PC-3 (cell line): Measurements from ENCODE around the gene SH3RF3.

Source experiments
- EZH2 ChIP-seq: fragments of 300-600 bp; sonication (generic); IDR thresholded peaks from one replicate; pipeline ENCODE4 v1.6.1; 2017; ENCODE audit warnings: antibody characterized with exemption, mild to moderate bottlenecking, low read length; ENCODE audit not compliant: unreplicated experiment
- EZH2phosphoT487 ChIP-seq: fragments of 300-600 bp; sonication (generic); IDR thresholded peaks from 2 replicates; pipeline ENCODE4 v1.6.1; 2018; ENCODE audit warnings: mild to moderate bottlenecking, antibody characterized with exemption, low read length, borderline replicate concordance
- TF ChIP-seq, protein P1 (sequence below): fragments of 300-600 bp; sonication (generic); conservative IDR thresholded peaks from 2 replicates; pipeline ENCODE4 v1.5.1; 2017; ENCODE audit warnings: antibody characterized with exemption, low read depth, mild to moderate bottlenecking, low read length

DNA sequence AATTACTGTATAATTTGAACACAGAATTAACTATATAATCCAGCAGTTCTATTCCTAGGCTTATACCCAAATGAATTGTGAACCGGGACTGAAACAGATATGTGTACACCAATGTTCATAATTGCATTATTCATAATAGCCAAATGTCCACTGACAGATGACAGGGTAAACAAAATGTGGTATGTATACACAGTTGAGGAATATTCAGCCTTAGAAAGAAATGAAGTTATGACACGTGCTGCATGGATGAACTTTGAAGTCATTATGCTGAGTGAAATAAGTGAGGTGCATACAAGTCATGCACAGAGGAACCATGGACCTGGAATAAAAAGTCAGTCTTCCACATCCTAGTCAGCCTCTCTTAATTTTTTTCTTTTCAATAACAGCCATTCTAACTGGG, 91.9 kb downstream of the SH3RF3 start:
- TF ChIP-seq, protein P1, sequence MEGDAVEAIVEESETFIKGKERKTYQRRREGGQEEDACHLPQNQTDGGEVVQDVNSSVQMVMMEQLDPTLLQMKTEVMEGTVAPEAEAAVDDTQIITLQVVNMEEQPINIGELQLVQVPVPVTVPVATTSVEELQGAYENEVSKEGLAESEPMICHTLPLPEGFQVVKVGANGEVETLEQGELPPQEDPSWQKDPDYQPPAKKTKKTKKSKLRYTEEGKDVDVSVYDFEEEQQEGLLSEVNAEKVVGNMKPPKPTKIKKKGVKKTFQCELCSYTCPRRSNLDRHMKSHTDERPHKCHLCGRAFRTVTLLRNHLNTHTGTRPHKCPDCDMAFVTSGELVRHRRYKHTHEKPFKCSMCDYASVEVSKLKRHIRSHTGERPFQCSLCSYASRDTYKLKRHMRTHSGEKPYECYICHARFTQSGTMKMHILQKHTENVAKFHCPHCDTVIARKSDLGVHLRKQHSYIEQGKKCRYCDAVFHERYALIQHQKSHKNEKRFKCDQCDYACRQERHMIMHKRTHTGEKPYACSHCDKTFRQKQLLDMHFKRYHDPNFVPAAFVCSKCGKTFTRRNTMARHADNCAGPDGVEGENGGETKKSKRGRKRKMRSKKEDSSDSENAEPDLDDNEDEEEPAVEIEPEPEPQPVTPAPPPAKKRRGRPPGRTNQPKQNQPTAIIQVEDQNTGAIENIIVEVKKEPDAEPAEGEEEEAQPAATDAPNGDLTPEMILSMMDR: no peak
- no peak for TF ChIP-seq EZH2phosphoT487
- no peak for TF ChIP-seq EZH2
